ENCODE data around the gene TPRKB.

The TPRKB gene

GRCh38 chr2:73776381-73776780 is 39.2 kb upstream of the TPRKB start:
- H3K4me3 ChIP-seq (replicated peaks; ENCODE audit: low read depth, low read length) = no peak overlapping the region
- TF ChIP-seq, protein P1, sequence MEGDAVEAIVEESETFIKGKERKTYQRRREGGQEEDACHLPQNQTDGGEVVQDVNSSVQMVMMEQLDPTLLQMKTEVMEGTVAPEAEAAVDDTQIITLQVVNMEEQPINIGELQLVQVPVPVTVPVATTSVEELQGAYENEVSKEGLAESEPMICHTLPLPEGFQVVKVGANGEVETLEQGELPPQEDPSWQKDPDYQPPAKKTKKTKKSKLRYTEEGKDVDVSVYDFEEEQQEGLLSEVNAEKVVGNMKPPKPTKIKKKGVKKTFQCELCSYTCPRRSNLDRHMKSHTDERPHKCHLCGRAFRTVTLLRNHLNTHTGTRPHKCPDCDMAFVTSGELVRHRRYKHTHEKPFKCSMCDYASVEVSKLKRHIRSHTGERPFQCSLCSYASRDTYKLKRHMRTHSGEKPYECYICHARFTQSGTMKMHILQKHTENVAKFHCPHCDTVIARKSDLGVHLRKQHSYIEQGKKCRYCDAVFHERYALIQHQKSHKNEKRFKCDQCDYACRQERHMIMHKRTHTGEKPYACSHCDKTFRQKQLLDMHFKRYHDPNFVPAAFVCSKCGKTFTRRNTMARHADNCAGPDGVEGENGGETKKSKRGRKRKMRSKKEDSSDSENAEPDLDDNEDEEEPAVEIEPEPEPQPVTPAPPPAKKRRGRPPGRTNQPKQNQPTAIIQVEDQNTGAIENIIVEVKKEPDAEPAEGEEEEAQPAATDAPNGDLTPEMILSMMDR (IDR thresholded peaks at IDR 0.05; ENCODE audit: low read depth, low read length, missing control alignments) = no peak
- DNase-seq (ENCODE audit: extremely low read depth, low read depth) = no peak

DNA sequence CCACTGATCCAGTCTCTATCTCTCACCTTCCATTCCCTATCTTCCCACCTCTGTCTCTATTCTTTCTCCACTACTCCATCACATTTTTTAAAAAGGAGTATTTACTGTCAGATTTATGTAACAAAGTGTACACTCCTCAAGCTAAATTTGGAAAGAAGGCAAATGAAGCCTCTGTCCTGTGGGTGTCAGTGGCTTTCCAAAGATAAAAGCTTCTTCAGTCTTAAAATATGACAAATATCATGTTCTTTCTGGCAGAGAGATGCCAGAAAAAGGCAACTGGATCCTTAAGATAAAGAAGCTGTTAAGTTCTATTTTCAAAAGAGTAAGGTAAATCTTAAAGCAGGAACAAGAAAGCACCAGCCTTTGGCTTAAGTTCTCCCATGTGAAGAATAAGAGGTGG is 35.7 kb upstream of the TPRKB start:
- H3K4me3 ChIP-seq (replicated peaks; ENCODE audit: low read depth, low read length) = no peak overlapping the region
- DNase-seq (ENCODE audit: extremely low read depth, low read depth) = no peak
- TF ChIP-seq, protein P1 (IDR thresholded peaks at IDR 0.05; ENCODE audit: low read depth, low read length, missing control alignments) = no peak

DNA sequence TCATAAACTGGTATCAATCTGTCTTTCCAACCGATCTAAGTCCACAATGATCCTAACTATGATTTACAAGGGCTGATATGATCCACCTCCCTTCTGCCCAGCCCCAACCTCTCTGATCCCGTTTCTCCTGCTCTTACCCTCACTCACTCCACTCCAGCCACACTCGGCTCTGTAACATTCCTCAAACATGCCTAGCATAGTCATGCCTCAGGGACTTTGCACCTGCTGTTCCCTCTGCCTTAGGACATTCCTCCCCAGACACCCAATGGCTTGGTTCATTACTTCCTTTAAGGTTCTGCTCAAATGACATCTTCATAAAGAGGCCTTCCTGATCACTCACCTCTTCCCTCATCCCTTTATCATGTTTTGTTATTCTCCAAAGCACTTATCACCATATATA is 33.6 kb upstream of the TPRKB start:
- no peak overlapping the region for H3K4me3 ChIP-seq (replicated peaks; ENCODE audit: low read depth, low read length)
- no peak for DNase-seq (ENCODE audit: extremely low read depth, low read depth)
- TF ChIP-seq, protein P1 (IDR thresholded peaks at IDR 0.05; ENCODE audit: low read depth, low read length, missing control alignments) = no peak

DNA sequence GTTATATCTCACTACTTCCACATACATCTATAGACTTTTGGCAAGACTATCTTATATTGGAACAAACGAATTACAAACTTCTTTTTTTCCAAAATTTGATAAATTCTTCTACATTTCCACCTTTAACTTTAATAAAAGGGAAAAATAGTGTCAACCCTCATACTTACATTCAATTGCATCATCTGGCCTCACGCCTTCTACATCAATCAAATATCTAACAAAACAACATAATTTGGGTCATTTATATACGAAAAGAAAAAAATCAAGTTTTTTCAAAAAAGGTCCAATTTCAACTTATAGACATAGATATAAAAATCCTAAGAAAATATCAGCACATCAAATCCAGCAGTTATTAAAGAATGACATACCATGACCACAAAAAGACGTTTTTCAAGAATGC is 29.8 kb upstream of the TPRKB start:
- no peak overlapping the region for H3K4me3 ChIP-seq (replicated peaks; ENCODE audit: low read depth, low read length)
- DNase-seq (ENCODE audit: extremely low read depth, low read depth) = no peak
- TF ChIP-seq, protein P1 (IDR thresholded peaks at IDR 0.05; ENCODE audit: low read depth, low read length, missing control alignments) = no peak

DNA sequence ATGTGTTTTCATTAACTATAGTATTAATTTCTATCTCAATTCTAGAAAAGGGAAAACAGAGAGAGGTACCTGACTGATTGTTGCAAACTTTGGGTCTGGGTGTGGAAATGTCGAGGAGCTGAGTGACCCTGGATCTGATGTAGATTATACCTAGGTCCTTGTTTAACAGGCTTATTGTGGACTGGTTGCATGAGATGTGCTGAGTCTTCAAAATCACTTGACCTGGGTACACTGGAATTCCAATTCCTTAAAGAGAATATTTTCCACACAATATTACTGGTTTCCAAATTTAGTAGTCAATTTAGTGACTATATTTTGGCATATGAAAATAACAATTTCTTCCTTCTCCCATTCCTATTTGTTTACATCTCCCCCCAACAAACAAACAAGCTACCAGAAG is 29.2 kb upstream of the TPRKB start:
- no peak overlapping the region for H3K4me3 ChIP-seq (replicated peaks; ENCODE audit: low read depth, low read length)
- TF ChIP-seq, protein P1 (IDR thresholded peaks at IDR 0.05; ENCODE audit: low read depth, low read length, missing control alignments) = no peak
- no peak for DNase-seq (ENCODE audit: extremely low read depth, low read depth)

GRCh38 chr2:73764945-73765344 is 27.8 kb upstream of the TPRKB start:
- TF ChIP-seq, protein P1 (IDR thresholded peaks at IDR 0.05; ENCODE audit: low read depth, low read length, missing control alignments) = no peak
- no peak for DNase-seq (ENCODE audit: extremely low read depth, low read depth)
- no peak overlapping the region for H3K4me3 ChIP-seq (replicated peaks; ENCODE audit: low read depth, low read length)

- DNase-seq (ENCODE audit: extremely low read depth, low read depth) = no peak
Observed at GRCh38 chr2:73762571-73762970, 25.4 kb upstream of the TPRKB start.

More at GRCh38 chr2:73762571-73762970, 25.4 kb upstream of the TPRKB start:
- no peak overlapping the region for H3K4me3 ChIP-seq (replicated peaks; ENCODE audit: low read depth, low read length)
- TF ChIP-seq, protein P1 (IDR thresholded peaks at IDR 0.05; ENCODE audit: low read depth, low read length, missing control alignments) = no peak

Data from HFF-Myc (cell line).